NOMO-1 treated with DMSO at 0.1 percent for 48 hours (cell line): ENCODE data around the gene PDGFA.

Source experiments
- DNase-seq: peaks from one replicate; lab custom pipeline; 2025; ENCODE audit not compliant: unreplicated experiment; lab: John Stamatoyannopoulos, UW

The PDGFA gene

DNA sequence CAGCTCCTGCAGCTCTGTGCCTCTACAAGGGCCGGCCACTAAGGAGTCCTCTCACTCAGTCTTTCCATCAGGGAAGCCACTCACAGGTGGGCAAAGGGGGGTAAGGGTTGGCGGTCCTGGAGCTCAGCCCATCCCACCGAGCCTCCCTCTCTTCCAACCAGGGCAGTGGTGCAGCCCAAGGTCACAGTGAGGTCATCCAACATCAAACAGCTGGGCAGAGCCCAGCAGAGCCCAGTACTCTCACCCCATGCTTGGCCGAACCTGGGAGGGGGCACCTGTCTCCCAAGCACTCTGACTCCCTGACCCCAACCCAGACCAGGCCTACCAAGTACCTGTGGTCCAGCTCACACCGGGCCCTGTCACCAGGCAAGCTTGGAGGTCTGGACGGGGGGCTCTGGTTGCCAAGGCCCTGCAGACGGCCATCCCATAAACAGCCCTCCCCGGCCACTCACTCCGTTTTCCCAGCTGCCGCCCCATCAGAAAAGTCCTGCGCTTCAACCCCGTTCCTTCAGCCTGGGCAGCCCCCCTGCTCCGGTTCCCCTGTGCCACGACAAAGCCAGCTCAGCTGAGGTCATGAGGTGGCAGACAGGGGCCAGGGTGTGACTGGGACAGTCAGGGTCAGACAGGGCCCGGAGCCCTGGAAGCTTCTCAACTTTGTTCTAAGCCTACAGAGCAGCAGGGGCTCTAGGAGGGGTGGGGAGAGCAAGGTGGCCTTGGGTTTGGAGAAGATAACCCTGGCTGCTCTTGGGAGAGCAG lies 27.5 kb downstream of the PDGFA start:
- no peak for DNase-seq

DNA sequence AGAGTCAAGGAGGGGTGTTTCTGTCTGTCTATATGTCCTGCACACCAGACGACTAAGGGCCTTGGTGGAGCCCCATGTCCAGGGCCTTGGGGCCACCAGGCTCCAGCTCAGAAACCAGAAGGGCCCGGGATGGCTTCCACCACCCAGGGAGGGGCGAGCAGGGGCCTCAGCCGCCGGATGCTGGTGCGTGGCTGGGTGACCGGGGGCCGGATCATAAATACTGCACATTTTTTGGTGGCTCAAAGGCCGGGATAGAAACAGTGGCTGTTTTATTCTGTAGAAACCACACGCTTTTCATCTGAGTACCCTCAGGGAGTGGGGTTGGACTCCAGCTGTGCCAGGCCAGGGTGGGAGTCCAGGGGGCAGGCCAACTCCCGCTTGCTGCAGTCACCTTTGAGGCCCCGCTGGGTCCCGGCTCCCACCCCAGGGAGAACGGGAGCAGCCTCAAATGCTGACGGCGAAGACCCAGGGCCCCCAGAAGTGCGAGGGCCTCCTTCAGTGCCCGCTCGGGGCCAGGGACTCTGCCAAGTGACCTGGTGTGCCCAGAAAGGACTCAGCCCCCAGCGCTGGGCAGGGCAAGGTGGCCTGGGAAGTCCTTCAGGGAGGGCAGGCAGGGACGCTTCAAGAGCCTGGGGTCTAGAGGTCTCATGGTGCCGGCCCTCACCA lies 28.2 kb downstream of the PDGFA start:
- DNase-seq: no peak

DNA sequence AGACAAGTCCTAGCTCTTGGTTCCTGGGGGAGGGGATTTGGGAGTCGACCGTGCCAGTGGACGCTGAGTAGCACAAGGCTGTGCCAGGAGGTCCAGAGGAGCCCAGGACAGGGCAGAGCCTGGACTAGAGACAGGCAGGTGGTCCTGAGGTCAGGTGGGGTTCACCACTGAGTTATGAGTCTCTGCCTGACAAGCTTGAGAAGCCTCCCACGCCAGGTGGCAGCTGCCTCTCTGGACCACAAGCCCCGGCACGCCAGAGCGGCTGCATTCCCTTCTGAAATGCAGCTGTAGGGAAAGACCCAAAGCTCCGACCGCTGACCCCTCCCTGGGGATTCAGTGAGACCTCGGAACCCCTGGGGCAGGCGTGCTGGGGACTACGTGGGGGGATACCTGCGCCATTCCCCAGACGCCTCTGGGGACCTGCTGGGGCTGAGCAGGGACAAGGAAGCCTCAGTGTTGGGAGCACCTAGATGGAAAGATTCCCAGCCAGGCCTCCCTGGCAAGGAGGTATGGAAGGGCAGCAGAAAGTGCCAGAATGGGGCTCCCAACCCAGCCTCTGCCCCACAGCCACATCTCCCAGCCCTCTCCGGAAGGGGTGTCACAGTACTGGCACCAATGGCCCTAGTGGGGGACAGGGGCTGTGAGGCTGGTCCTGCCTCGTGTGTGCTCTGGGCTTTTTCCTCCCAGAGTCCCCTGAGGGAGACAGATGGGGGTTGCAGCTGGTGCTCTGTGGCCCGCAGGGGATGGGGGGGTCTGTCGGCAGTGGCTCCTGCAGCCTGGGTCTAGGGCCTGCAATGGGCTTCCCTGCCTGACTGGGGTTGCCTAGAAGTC lies 29.0 kb downstream of the PDGFA start:
- DNase-seq: no peak

DNA sequence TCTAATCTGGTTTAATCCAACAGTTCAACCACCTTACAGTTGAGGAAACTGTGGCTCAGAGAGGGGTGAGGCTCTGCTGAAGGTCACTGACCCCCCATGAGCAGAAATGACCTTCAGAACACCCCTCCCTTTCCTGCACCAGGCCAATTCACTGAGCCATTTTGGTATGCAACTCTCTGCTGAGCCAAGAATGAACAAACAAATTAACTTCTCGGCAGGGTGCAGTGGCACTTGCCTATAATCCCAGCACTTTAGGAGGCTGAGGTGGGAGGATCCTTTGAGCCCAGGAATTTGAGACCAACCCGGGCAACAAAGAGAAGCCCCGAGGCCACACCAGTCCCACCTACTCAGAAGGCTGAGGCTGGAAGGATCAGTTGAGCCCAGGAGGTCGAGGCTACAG lies 29.8 kb downstream of the PDGFA start:
- DNase-seq: no peak

DNA sequence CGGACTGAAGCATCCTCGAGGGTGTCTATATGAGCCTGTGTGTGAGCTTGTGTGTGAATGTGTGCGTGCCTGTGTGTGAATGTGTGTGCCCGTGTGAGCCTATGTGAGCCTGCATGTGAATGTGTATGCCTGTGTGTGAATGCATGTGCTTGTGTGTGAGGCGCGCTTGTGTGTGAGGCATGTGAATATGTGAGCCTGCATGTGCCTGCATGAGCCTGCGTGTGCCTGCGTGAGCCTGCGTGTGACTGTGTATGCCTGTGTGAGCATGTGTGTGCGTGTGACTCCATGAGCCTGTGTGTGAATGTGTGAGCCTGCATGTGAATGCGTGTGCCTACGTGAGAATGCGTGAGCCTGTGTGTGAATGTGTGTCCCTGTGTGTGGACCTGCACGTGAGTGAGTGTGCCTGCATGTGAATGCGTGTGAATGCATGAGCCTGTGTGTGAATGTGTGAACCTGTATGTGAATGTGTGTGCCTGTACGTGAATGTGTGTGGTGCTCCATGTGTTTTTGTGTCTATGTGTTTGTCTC lies 33.4 kb downstream of the PDGFA start:
- no peak for DNase-seq

DNA sequence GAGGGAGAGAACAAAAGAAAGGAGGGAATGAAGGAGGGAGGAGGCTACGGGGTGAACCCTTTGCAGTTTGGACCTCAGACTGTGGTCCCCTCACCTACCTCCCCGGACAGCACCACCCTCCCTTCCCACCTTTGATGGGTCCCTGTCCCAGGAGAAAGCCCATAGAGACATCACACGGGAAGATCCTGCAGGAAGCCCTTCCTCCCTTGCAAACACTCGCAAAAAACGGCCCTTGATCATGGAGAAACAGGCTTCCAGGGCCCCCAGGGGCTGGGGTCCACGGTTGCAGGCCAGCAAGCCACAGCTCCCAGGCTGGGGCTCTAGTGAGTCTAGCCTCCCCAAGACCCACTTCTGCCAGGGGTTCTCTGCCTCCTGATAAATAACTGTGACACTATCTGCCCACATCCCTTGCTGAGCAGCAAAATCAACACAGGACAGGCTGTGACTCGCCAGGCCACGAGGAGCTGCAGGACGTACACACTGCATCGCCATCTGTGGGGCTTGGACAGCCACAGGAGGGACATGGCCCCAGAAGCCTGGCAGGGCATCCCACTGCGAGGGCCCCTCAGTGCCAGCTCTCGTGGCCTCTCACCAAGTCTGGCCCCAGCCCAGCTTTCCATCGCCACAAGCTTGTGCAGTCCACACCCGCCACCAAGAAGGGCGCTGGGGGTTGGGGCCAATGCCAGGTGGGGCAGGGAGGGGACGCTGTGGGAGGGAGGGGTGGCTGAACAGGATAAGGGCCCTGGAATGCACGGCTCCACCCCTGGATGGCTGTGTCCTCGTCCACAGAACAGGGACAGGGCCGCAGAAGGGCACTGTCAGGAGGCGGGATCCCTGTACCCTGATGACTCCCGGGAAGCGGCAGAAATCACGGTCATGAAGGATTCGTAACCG lies 34.2 kb downstream of the PDGFA start:
- DNase-seq: no peak

DNA sequence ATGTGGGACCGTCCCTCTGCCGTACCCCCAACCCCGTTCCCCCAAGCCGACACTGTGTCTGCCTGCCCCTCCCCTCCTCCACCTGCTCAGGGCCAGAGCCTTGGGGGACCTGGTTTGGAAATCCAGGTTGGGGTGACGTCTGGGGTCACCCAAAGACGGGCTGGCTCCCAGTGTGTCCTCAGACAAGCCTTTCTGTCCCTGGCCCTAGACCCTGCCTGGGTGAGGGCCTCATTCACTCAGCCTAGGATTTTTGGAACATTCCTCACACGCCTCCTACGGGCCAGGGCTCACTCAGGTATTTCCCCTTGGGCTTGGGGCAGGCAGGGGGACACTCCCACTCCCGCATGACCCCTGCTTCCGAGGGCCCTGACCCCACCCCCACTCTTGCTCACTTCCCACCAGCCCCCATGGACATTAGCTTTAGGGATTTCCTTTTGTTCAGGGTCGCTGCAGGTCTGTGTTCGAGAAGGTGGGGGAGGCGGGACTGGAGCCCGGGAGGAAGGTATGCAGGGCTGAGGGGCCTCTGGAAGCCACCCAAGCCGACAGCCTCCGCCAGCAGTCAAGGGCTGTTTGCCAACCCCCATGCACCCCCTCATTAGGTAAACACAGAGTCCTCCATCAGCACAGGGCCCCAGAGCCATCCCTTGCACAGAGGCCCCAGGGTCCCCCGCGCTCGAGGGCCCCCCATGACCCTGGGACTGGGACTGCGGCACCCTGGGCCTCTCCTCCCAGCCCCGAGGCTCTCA lies 35.1 kb downstream of the PDGFA start:
- DNase-seq: no peak

DNA sequence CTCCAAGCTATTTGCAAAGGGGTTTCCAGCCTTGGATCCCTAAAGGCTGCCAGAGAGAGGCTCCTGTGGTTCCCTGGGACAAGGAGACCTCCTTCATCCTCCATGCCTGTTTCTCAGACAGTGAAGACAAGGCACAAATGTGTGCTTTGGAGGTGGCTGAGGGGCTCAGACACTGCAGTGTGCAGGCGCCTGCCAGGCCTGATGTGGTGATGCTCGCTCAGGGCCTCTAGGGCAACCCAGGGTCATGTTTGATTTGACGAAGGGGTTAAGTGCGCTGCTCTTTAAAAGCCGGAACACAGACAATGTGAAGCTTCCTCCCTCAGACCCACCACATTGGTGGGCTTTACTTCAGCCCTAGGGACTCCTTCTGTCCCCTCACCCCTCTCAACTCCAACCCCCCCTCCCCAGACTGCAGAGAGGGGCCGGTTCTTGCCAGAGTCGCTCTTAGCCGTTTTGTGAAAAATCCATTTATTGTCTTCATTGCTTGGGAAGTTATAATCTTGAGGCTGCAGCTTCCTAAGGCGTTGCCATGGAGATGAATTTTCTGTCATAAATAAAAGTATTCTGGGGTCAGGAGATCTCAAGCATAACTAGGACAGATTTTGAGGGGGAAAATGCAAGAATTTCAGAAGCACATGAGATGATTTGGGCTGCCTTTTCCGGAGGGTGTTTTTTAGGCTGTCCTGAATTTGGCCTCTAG lies 35.8 kb downstream of the PDGFA start:
- DNase-seq: no peak

DNA sequence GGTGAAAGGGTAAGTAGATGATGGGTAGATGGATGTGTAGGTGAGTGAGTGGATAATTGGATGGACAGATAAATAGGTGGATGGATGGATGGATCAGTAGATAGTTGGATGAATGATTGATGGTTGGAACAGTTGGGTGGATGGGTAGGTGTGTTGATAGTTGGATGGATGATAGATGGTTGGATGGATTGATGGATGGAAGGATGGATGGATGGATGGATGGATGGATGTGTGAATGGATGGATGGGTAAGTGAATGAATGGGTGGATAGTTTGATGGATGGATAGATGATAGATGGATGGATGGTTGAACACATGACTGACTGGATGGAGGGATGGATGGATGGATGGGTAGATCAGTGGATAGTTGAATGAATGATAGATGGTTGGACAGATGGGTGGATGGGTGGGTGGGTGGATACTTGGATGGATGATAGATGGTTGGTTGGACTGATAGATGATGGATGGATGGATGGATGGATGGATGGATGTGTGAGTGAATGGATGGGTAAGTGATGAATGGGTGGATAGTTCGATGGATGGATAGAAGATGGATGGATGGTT lies 37.0 kb downstream of the PDGFA start:
- DNase-seq: no peak

DNA sequence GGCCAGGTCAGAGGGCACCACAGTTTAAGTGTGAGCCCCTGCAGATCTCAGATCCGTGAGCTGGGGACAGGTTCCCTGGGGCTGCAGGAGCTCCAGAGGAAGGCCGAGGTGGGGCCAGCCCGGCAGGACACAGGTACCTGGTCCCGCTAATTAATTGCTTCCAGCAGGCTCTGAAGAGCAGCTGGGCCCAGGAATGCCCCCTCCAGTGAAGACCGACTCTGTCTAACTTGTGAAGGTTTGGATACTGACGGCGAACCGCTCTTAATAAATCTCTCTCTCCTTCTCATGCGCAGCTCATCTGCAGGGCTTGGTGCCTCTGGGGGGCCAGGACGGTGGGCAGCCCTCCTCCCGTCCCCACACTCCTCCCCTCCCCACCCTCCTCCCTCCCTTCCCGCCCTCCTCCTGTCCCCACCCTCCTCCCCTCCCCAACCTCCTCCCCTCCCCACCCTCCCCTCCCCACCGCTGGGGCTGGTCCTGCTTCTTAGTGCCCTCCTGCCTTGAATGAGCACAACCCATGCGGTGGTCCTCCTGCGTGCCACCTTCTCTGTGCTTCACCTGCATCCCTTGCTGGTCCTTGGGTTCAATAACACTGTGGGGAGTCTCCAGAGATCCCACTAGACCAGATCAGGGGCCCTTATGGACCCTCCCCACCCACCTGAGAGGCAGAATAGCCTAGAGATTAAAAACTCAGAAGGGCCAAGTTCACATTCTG lies 38.3 kb downstream of the PDGFA start:
- DNase-seq: no peak

DNA sequence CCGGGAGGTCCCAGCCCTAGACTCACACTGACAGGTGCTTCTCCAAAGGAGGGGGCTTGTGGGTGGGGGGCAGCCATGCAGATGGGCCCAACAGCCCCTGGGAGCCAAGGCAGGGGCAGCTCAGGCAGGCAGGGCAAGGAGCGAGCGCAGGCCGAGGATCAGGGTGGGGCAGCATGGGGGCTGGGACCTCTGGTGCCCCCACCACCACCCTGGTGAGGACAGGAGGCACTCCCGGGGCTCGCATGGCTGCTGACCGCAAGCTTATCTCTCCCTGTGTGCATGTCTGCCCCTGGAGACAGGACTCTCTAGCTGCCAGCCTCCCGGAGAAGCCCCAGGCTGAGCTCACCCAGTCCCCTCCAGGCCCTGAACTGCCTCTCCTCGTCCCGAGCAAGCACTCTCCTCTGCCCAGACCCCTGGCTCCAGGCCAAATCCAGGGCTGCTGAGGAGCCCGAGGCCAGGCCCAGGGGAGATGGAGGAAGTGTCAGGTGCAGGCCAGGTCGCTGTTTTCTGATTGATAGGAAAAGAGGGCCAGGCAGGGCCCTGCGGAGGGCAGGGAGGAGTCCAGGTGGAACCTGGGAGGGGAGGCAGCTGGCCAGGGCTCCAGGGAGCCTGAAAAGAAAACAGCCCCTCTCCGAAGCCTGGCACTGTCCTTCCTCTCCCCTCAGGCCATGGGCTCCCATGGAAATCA lies 39.0 kb downstream of the PDGFA start:
- DNase-seq: no peak

DNA sequence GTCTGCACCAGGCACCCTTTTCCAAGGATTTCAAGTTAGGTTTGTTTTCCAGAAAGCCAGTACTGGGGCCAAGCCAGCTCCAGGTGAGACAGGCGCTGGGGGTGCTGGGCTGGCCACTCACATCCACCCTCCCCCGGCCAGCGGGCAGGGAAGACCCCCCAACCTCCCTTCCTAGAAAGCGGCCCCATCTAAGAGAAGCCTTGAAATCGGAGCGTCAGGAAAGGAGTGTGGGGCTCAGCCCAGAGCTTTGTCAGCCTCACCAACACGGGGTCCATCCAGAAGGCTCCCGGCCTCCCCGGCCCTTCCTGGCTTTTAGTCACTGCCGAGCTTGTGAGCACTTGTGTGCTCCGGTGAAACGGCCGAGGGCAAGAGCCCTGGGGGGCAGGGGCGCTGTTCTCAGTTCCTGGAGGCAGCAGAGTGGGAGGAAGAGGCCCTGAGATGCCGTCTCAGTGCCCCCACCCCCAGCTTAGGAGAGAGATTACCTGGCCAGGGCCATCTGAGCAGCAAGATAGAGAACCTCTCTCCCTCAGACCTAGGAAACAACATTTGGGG lies 39.6 kb downstream of the PDGFA start:
- DNase-seq: no peak

DNA sequence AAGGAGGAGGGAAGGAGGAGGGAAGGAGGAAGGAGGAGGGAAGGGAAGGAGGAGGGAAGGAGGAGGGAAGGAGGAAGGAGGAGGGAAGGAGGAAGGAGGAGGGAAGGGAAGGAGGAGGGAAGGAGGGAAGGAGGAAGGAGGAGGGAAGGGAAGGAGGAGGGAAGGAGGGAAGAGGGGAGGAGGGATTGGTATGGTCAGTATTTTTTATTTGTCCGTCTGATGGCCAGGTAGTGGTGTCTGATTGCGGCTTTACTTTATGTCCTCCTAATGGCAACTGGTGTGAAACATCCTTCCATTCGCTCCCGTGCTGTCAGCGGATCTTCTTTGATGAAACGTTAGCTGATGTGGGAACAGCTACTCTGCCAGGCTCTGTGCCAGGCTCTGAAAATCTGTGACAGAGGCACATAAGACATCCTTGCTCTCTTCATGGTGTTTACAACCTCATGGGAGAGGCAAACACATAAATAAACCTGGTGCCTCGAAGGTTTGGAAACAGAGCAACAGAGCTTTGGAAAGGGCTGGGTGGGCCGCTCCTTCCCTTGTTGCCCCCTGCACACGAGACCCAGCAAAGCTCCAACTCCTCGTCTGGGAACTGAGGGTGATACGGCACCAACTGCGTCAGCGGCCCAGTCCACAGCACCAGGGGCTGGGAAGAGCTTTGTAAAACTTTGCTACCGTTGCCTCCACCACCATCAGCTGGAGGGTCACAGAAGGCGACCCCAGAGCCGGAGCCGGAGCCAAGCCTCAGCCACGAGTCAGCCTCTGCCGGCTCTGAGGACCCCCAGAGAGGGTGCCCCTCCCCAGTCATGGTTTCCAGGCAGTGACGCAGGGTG lies 40.3 kb downstream of the PDGFA start:
- DNase-seq: no peak

DNA sequence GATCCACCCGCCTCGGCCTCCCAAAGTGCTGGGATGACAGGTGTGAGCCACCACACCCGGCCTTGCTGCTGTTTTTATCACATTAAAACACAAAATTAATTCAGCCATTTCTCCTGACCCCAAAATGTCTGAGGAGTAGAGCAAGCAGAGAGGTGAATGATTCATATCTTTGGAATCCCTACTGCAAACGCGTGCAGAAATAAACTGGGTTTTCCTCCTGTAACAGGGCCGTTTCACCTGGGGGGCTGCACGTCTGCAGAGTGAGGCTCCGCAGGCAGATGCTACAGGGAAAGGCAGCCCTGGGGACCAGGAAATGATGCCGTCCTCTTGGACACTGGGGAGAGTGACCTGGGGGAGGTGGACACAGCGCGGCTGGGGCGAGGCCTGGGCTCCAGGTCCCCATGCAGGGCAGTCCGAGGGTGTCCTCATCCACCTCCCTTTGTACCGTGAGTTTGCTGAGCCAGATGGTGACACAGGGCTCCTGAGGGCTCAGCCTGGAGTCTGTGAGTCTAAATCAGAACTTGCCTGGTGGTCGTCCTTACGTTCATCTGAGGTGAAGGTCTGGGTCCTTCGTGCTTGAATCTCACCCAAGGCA lies 41.9 kb downstream of the PDGFA start:
- DNase-seq: no peak

DNA sequence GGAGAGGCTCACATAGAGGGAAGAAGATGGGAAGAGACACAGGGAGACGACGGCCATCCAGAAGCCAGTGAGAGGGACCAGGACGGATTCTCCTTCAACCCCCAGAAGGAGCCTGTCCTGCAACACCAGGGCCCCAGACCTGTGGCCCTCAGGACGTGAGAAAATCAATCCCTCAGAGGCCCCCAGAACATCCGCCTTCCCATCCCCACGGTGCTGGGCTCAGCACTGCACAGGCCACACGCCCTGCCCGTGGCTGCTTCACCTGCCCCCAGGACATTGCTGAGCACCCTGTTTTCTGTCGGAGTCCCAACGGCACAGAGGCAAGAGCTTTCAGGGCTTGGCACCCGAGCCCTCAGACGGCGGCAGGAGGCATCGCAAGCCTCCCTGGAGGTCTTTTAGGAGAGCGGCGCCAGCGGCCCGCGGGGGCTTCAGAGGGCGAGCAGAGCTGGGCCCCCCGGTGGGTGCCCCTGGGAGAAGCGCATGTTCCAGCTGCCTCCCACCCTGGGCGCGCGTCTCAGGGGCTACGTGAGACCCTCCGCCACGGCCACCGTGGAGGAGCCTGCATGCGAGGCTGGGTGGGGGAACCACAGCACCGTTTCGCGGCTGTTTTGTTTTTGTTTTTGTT lies 42.8 kb downstream of the PDGFA start:
- no peak for DNase-seq

DNA sequence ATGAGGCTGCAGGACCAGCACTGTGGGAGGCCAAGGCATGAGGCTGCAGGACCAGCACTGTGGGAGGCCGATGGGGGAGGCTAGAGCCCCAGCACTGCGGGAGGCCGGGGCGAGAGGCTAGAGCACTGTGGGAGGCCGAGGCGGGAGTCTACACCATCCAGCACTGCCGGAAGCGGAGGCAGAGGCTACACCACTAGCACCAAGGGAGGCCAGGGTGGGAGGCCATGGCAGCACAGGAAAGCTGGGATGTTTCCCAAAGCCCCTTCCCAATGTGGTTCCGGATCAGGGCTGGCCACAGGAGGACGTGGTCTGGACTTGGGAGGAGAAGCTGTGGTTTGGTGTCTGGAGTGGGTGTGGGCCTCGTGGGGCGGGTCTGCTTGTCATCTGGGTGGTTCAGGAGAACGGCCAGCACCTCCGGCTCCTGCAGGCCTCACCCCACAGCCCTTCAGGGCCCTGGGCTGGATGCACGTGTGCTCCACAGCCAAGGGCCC lies 43.6 kb downstream of the PDGFA start:
- DNase-seq: no peak
